Activated CD8-positive, alpha-beta T cell treated with anti-CD3 and anti-CD28 coated beads for 36 hours (primary cell): Measurements from ENCODE around the gene TDRD10. TPM values are rescaled to one million over a fixed set of nuclear protein-coding genes. Genes with fewer than 3 reads are reported as not detected.

Experiments used
- ATAC-seq: fragments of 200-7000 bp; cut with Tn5 transposase; one replicate; pipeline ENCODE4 v1.10.0; 2021; ENCODE audit warnings: mild to moderate bottlenecking, moderate library complexity
- CTCF ChIA-PET: fragments of 350-600 bp; sonication (Branson Sonifier 250); formaldehyde crosslinking; loops from one replicate; lab custom pipeline; 2021; ENCODE audit warnings: antibody characterized with exemption; lab: Charles Lee
- POLR2A ChIA-PET: fragments of 350-600 bp; sonication (Branson Sonifier 250); formaldehyde crosslinking; loops from one replicate; lab custom pipeline; 2021; ENCODE audit warnings: antibody characterized with exemption; lab: Charles Lee
- DNase-seq: peaks from one replicate; pipeline ENCODE4 v3.0.0-alpha.2; 2020
- H3K27ac Mint-ChIP-seq: one replicate; pipeline ENCODE4 v1.8.0; 2021; ENCODE audit warnings: mild to moderate bottlenecking, mixed read lengths
- H3K27me3 Mint-ChIP-seq: one replicate; pipeline ENCODE4 v1.8.0; 2021; ENCODE audit warnings: mixed read lengths
- H3K36me3 Mint-ChIP-seq: one replicate; pipeline ENCODE4 v1.8.0; 2021; ENCODE audit warnings: low read depth, mixed read lengths
- H3K4me1 Mint-ChIP-seq: one replicate; pipeline ENCODE4 v1.8.0; 2021; ENCODE audit warnings: low read depth, mixed read lengths
- H3K4me3 Mint-ChIP-seq: one replicate; pipeline ENCODE4 v1.8.0; 2021; ENCODE audit warnings: mild to moderate bottlenecking, moderate library complexity, mixed read lengths
- H3K9me3 Mint-ChIP-seq: one replicate; pipeline ENCODE4 v1.8.0; 2021; ENCODE audit warnings: mixed read lengths
- intact Hi-C: fragments of 100-400 bp; cut with micrococcal nuclease; formaldehyde crosslinking; loops from one replicate; pipeline ENCODE4 v1.10.0; 2022
- total RNA-seq, 2 experiments: library from RNA; stranded (reverse); gene quantifications; one replicate each; pipeline ENCODE4 v1.2.3, GENCODE V29; 2021
- TF ChIP-seq, protein P1 (sequence below): fragments of 200-600 bp; IDR thresholded peaks from one replicate; pipeline ENCODE4 v1.8.0; 2022; ENCODE audit warnings: antibody characterized with exemption, mild to moderate bottlenecking

Gene TDRD10
- total RNA-seq, 2 experiments from 2014 or later, result not detected

DNA sequence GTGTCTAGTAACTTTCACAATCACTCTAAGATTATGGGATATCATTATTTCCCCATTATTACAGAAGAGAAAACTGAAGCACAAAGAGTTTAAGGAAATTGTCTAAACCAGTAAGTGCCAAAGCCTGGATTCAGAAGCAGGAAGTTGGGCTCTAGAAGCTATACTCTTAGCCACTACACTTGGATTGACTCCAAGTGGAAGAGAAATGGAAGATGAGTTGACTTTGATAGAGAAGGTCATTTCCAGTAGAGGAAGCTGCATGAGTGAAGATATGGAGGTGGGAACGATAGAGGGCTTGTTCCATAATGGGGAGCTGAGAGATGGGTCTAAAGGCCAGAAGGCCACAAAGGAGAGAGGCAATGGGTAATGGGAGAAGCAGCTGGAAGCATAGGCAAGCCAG lies 11.7 kb upstream of the TDRD10 start:
- Mint-ChIP-seq H3K9me3 (no peaks in the 10 kb centered on the region), H3K36me3 (no peaks in the 10 kb centered on the region), H3K4me1 (peaks cover 23% of the 10 kb centered on the region), H3K27me3 (peaks cover 6% of the 10 kb centered on the region), H3K4me3 (no peak overlapping the region), H3K27ac (no peak overlapping the region)
- ATAC-seq, result no peak
- no peak for DNase-seq
- intact Hi-C loops, result no loop called here
- TF ChIP-seq, protein P1, sequence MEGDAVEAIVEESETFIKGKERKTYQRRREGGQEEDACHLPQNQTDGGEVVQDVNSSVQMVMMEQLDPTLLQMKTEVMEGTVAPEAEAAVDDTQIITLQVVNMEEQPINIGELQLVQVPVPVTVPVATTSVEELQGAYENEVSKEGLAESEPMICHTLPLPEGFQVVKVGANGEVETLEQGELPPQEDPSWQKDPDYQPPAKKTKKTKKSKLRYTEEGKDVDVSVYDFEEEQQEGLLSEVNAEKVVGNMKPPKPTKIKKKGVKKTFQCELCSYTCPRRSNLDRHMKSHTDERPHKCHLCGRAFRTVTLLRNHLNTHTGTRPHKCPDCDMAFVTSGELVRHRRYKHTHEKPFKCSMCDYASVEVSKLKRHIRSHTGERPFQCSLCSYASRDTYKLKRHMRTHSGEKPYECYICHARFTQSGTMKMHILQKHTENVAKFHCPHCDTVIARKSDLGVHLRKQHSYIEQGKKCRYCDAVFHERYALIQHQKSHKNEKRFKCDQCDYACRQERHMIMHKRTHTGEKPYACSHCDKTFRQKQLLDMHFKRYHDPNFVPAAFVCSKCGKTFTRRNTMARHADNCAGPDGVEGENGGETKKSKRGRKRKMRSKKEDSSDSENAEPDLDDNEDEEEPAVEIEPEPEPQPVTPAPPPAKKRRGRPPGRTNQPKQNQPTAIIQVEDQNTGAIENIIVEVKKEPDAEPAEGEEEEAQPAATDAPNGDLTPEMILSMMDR, result no peak
- POLR2A ChIA-PET, result interaction anchor here (1.0 kb wide), 1 partner anchor 83 kb away, joined by 3 read pairs; no protein-coding TSS in a partner anchor
- CTCF ChIA-PET, result interaction anchor here (1.6 to 4.7 kb wide), 2 partner anchors 10 to 56 kb away, joined by 5 to 30 read pairs; no protein-coding TSS in a partner anchor

DNA sequence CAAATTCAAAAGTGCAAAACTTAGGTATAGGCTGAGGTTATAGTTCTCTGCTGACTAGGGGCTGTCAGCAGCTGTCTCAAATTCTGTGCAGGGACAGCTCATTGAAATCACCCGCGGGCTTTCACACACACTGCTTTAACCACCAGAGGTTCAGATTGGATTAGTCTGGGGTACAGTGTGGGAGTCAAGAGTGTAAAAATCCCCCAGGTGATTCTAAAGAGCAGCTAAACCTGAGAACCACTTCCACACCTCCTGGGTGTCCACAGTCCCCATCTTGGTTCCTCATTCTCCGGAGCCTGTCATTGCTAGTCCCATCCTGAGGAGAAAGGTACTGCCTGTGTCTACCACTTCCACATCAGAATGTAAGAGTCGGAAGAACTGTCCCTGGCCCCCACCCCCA lies 9.9 kb upstream of the TDRD10 start:
- intact Hi-C loops, result no loop called here
- Mint-ChIP-seq H3K27ac (no peak overlapping the region), H3K36me3 (no peaks in the 10 kb centered on the region), H3K4me3 (no peak overlapping the region), H3K9me3 (no peaks in the 10 kb centered on the region), H3K4me1 (peaks cover 38% of the 10 kb centered on the region), H3K27me3 (peaks cover 5% of the 10 kb centered on the region)
- peak; percentile 20 for ATAC-seq
- ChIA-PET CTCF (interaction anchor here (0.8 to 2.2 kb wide), 3 partner anchors 12 to 118 kb away, joined by 3 to 17 read pairs (median 14); no protein-coding TSS in a partner anchor), POLR2A (interaction anchor here (0.6 kb wide), 1 partner anchor 228 kb away, joined by 3 read pairs; no protein-coding TSS in a partner anchor)
- TF ChIP-seq, protein P1, result no peak
- DNase-seq, result peak; percentile 18

DNA sequence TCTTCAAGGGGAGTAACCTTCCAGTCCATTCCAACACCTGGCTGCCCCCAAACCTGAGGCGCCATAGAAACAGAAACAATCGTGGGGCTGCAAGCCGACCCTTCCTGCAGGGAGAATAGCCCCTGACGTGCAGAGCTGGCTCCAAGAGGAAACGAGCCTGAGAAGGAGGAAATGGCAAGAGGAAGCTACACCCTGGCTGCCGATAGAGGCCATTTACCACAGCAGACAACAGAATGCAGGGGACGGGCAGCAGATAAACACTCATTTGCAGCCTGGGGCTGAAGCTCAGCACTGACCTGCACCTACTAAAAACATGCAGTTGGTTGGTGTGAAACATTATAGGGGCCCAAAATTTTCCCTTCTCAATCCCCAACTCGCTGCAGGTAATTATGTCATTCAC lies 8.7 kb upstream of the TDRD10 start:
- Mint-ChIP-seq H3K27me3 (peaks cover 5% of the 10 kb centered on the region), H3K27ac (no peak overlapping the region), H3K9me3 (no peaks in the 10 kb centered on the region), H3K4me3 (no peak overlapping the region), H3K36me3 (no peaks in the 10 kb centered on the region), H3K4me1 (peaks cover 39% of the 10 kb centered on the region)
- intact Hi-C loops, result no loop called here
- POLR2A ChIA-PET, result no interaction called here
- DNase-seq (peak; percentile 20), ATAC-seq (peak; percentile 27)
- CTCF ChIA-PET, result interaction anchor here (1.2 to 2.2 kb wide), 3 partner anchors 9 to 53 kb away, joined by 3 to 17 read pairs (median 14); no protein-coding TSS in a partner anchor
- TF ChIP-seq, protein P1, result no peak

DNA sequence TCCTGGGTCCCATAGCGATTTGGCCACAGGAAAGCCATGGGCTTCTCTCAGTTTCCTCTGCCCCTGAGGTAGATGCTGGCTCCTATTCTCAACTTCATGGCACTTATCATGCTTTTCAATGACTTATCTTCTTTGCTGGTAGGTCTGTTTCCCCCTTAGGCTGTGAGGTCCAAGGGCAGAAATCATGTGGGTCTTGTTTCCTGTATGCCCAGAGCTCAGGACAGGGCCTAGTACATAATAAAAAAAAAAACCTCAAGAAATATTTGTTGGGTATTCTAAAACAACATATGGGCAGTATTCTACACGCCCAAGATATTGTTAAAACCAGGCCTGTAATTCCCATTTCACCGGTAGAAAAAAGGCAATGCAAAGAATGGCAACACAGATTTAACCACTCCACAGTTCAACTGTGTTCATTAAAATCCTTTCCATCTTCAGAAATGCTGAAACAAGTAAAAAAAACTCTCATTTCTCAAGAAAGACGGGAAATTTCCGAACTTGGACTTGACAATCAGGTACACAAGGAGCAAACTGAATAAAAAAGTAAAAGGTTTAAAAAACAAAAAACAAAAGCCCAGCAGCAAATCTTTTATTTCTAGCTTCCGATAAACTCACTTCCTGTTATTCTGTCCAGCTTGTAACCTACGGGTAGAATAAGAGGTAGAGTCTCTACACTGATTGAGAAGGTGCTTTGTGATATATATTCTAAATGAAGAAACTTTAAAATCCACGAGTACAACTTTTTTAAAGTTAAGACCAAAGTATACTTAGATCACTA lies 6.3 kb upstream of the TDRD10 start:
- ChIA-PET CTCF (interaction anchor here (0.9 to 3.3 kb wide), 5 partner anchors 15 to 161 kb away, joined by 4 to 8 read pairs (median 5); no protein-coding TSS in a partner anchor), POLR2A (interaction anchor here (0.6 kb wide), 1 partner anchor 126 kb away, joined by 4 read pairs; no protein-coding TSS in a partner anchor)
- ATAC-seq (no peak), DNase-seq (no peak)
- H3K4me3 Mint-ChIP-seq, result no peak overlapping the region
- H3K27ac Mint-ChIP-seq, result no peak overlapping the region
- H3K4me1 Mint-ChIP-seq, result peaks cover 42% of the 10 kb centered on the region
- intact Hi-C loops, result no loop called here
- H3K9me3 Mint-ChIP-seq, result no peaks in the 10 kb centered on the region
- H3K27me3 Mint-ChIP-seq, result peaks cover 21% of the 10 kb centered on the region
- H3K36me3 Mint-ChIP-seq, result no peaks in the 10 kb centered on the region
- TF ChIP-seq, protein P1, result no peak
